ENCODE data around the gene HS3ST3B1.

DNA sequence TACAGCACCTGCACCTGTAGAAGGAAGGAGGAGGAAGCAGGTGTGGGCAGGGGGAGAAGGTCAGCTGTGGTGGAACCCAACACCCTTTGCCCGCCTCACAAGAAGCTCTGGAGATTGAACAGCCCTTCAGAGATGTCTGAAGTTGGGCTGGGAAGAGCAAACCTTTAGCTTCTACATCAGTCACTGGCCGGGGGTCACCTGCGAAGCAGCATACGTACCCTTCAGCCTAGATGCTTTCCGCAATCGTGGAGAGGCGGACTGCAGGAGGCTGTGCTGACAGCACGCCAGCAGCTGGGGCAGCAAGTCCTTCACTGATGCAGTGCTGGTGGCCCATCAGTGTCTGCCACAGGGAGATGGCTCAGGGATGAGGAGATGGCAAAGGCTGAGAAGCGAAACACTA lies 5.2 kb upstream of the HS3ST3B1 start:
- TF ChIP-seq, protein P1, sequence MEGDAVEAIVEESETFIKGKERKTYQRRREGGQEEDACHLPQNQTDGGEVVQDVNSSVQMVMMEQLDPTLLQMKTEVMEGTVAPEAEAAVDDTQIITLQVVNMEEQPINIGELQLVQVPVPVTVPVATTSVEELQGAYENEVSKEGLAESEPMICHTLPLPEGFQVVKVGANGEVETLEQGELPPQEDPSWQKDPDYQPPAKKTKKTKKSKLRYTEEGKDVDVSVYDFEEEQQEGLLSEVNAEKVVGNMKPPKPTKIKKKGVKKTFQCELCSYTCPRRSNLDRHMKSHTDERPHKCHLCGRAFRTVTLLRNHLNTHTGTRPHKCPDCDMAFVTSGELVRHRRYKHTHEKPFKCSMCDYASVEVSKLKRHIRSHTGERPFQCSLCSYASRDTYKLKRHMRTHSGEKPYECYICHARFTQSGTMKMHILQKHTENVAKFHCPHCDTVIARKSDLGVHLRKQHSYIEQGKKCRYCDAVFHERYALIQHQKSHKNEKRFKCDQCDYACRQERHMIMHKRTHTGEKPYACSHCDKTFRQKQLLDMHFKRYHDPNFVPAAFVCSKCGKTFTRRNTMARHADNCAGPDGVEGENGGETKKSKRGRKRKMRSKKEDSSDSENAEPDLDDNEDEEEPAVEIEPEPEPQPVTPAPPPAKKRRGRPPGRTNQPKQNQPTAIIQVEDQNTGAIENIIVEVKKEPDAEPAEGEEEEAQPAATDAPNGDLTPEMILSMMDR (conservative IDR thresholded peaks at IDR 0.05), result no peak
- TF ChIP-seq ZFX (IDR thresholded peaks at IDR 0.05), result no peak

All from C4-2B (cell line).